ENCODE results near the gene IKZF1.

DNA sequence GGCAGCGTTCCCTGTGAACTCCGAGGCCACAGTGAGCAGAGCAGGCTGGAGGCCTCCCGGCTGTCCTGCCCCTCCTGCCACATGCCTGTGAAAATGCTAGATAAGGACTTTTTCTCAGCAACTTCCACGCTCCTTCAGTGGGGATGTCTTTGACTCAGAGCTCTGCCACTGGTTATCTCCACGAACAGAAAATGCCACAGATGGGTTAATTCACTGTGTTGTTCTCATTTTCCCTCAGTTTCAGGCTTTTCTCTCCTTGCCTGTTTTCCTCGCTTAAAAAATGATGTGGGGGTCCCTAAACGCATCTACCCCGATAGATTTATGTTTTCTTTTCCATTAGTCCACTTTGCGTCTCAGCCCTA lies 51.3 kb downstream of the IKZF1 start:
- no peak for TF ChIP-seq ZNF775 (CRISPR knock-in tag; IDR thresholded peaks at IDR 0.05; ENCODE audit: borderline replicate concordance)
- TF ChIP-seq NFE2L2 (IDR thresholded peaks at IDR 0.05; ENCODE audit: low read length), result no peak
- no peak for TF ChIP-seq ZNF101 (CRISPR knock-in tag; IDR thresholded peaks at IDR 0.05; ENCODE audit: borderline replicate concordance, low read depth)
- no peak for TF ChIP-seq ZNF530 (CRISPR knock-in tag; IDR thresholded peaks at IDR 0.05; ENCODE audit: low read depth)
- no peak for TF ChIP-seq CEBPB (IDR thresholded peaks at IDR 0.05; ENCODE audit: borderline replicate concordance, low read depth, low read length)
